Nucleus accumbens (tissue), 56 donors: ENCODE data around the gene RIT2.
"Not testable (repeated sequence)": the region's sequence is repeated elsewhere in the genome, so short reads cannot be mapped to it uniquely, and the experiment has no call there.

Experiments
- DNase-seq, 56 donors: peaks; one replicate each; lab custom pipeline; 2025; lab: John Stamatoyannopoulos, UW

Gene RIT2

GRCh38 chr18:42778445-42779042 lies 336.9 kb downstream of the RIT2 start:
- no peak for DNase-seq

GRCh38 chr18:42778024-42778423 lies 337.5 kb downstream of the RIT2 start:
- no peak for DNase-seq

- DNase-seq, result no peak
Observed at GRCh38 chr18:42773870-42774269, 341.6 kb downstream of the RIT2 start.

GRCh38 chr18:42771936-42772335 lies 343.5 kb downstream of the RIT2 start:
- no peak for DNase-seq

- DNase-seq, result no peak
Observed at GRCh38 chr18:42765302-42765701, 350.2 kb downstream of the RIT2 start.

GRCh38 chr18:42760290-42760689 lies 355.2 kb downstream of the RIT2 start:
- DNase-seq, result no peak

GRCh38 chr18:42758852-42759251 lies 356.6 kb downstream of the RIT2 start:
- DNase-seq, result no peak

- peak in 4 of 56 donors; percentile 3 to 35 (median 4) for DNase-seq
Observed at GRCh38 chr18:42756214-42756613, 359.3 kb downstream of the RIT2 start.

GRCh38 chr18:42752916-42753315 lies 362.6 kb downstream of the RIT2 start:
- no peak for DNase-seq

GRCh38 chr18:42746794-42747193 lies 368.7 kb downstream of the RIT2 start:
- no peak for DNase-seq

- DNase-seq, result no peak
Observed at GRCh38 chr18:42745931-42746330, 369.6 kb downstream of the RIT2 start.

- no peak for DNase-seq
Observed at GRCh38 chr18:42745171-42745570, 370.3 kb downstream of the RIT2 start.

GRCh38 chr18:42743373-42744138 lies 371.9 kb downstream of the RIT2 start:
- DNase-seq, result no peak

GRCh38 chr18:42742969-42743368 lies 372.5 kb downstream of the RIT2 start:
- no peak for DNase-seq

GRCh38 chr18:42742474-42742873 lies 373.0 kb downstream of the RIT2 start:
- no peak for DNase-seq

GRCh38 chr18:42741805-42742347 lies 373.6 kb downstream of the RIT2 start:
- not testable (repeated sequence) for DNase-seq

- not testable (repeated sequence) for DNase-seq
Observed at GRCh38 chr18:42741299-42741698, 374.2 kb downstream of the RIT2 start.

- DNase-seq, result no peak
Observed at GRCh38 chr18:42736074-42736473, 379.4 kb downstream of the RIT2 start.

- DNase-seq, result no peak
Observed at GRCh38 chr18:42734520-42734919, 381.0 kb downstream of the RIT2 start.

- DNase-seq, result no peak
Observed at GRCh38 chr18:42730272-42730671, 385.2 kb downstream of the RIT2 start.

- no peak for DNase-seq
Observed at GRCh38 chr18:42719221-42719620, 396.3 kb downstream of the RIT2 start.

- DNase-seq, result no peak
Observed at GRCh38 chr18:42712065-42712464, 403.4 kb downstream of the RIT2 start.
